ENCODE measurements around the gene BTG1. TPM values are rescaled to one million over a fixed set of nuclear protein-coding genes. Genes with fewer than 3 reads are reported as not detected.

BTG1 gene
- total RNA-seq (2022; extraction: Qiagen RNA extraction): 54.6 to 76.2 TPM (median 61.6 TPM) in 5 replicates

GRCh38 chr12:92145731-92146496 lies at the start of gene BTG1:
TSS of gene BTG1 (minus strand) at chr12:92145846. CDS start at chr12:92145535, 311 bp downstream.

